BE2C (cell line): ENCODE results near the gene CD37.

Experiments
- DNase-seq: peaks from one replicate; pipeline ENCODE4 v3.0.0-alpha.2; 2020
- H3K27me3 ChIP-seq: fragments of 250-450 bp; sonication (Bioruptor Pico); 2 replicates; pipeline ENCODE4 v1.5.1; 2020; ENCODE audit warnings: mild to moderate bottlenecking
- H3K36me3 ChIP-seq: fragments of 250-450 bp; sonication (Bioruptor Pico); 2 replicates; pipeline ENCODE4 v1.5.1; 2020; ENCODE audit warnings: mild to moderate bottlenecking
- H3K4me1 ChIP-seq: fragments of 250-450 bp; sonication (Bioruptor Pico); 2 replicates; pipeline ENCODE4 v1.5.1; 2020
- H3K4me3 ChIP-seq: 2 replicates; pipeline ENCODE4 v1.5.1; 2011; ENCODE audit warnings: low read depth, low read length
- H3K9me3 ChIP-seq: fragments of 250-450 bp; sonication (Bioruptor Pico); 2 replicates; pipeline ENCODE4 v1.5.1; 2020
- TF ChIP-seq, protein P1 (sequence below): IDR thresholded peaks from 2 replicates; pipeline ENCODE4 v1.5.1; 2012; ENCODE audit warnings: mild to moderate bottlenecking, low read depth, low read length

Gene CD37

DNA sequence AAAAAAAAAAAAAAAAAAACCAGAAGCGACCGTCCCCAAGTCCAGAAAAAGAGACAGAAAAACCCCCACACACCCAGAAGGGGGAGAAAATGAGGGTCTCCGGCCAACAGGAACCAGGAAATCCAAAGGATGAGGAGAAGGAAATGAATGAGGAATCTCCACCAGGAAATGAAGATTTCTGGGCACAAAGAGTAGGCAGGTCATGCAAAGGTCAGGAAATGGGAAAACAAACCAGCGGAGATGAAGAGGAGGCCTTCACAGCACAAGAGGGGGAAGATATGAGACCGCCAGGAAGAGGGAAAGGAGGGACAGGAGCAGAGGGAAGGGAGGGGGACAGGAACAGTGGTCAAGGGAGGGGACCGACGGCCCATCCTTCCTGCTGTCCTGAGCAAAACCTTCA, 21.2 kb downstream of the CD37 start:
- Histone ChIP-seq H3K36me3 (no peaks in the 10 kb centered on the region), H3K9me3 (no peaks in the 10 kb centered on the region), H3K4me3 (no peak overlapping the region), H3K27me3 (peaks cover under 1% of the 10 kb centered on the region; the same call in 1 of the 2 replicates), H3K4me1 (no peaks in the 10 kb centered on the region)
- TF ChIP-seq, protein P1, sequence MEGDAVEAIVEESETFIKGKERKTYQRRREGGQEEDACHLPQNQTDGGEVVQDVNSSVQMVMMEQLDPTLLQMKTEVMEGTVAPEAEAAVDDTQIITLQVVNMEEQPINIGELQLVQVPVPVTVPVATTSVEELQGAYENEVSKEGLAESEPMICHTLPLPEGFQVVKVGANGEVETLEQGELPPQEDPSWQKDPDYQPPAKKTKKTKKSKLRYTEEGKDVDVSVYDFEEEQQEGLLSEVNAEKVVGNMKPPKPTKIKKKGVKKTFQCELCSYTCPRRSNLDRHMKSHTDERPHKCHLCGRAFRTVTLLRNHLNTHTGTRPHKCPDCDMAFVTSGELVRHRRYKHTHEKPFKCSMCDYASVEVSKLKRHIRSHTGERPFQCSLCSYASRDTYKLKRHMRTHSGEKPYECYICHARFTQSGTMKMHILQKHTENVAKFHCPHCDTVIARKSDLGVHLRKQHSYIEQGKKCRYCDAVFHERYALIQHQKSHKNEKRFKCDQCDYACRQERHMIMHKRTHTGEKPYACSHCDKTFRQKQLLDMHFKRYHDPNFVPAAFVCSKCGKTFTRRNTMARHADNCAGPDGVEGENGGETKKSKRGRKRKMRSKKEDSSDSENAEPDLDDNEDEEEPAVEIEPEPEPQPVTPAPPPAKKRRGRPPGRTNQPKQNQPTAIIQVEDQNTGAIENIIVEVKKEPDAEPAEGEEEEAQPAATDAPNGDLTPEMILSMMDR: no peak
- no peak for DNase-seq

DNA sequence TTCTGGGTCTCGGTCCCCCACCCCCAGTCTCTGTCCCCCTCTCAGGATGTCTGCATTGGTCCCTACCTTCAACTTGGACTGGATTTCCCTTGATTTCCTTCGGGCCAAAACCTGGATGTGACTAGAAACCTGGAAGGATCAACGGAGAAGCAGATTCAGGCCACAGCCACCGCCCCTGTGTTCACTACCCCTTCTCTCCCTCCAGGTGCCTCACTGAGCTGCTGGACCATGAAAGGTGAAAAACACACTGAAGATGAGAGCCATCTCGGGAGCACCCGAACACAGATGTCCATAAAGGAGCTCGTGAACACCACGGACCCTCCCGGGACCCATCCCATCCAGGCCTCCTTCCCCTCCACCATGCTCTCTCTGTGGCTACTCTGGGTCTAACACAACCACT, 22.0 kb downstream of the CD37 start:
- no peaks in the 10 kb centered on the region for H3K9me3 ChIP-seq
- peaks cover 7% of the 10 kb centered on the region for H3K27me3 ChIP-seq
- no peak for DNase-seq
- no peaks in the 10 kb centered on the region for H3K4me1 ChIP-seq
- no peaks in the 10 kb centered on the region for H3K36me3 ChIP-seq
- H3K4me3 ChIP-seq: no peak overlapping the region
- TF ChIP-seq, protein P1: no peak

DNA sequence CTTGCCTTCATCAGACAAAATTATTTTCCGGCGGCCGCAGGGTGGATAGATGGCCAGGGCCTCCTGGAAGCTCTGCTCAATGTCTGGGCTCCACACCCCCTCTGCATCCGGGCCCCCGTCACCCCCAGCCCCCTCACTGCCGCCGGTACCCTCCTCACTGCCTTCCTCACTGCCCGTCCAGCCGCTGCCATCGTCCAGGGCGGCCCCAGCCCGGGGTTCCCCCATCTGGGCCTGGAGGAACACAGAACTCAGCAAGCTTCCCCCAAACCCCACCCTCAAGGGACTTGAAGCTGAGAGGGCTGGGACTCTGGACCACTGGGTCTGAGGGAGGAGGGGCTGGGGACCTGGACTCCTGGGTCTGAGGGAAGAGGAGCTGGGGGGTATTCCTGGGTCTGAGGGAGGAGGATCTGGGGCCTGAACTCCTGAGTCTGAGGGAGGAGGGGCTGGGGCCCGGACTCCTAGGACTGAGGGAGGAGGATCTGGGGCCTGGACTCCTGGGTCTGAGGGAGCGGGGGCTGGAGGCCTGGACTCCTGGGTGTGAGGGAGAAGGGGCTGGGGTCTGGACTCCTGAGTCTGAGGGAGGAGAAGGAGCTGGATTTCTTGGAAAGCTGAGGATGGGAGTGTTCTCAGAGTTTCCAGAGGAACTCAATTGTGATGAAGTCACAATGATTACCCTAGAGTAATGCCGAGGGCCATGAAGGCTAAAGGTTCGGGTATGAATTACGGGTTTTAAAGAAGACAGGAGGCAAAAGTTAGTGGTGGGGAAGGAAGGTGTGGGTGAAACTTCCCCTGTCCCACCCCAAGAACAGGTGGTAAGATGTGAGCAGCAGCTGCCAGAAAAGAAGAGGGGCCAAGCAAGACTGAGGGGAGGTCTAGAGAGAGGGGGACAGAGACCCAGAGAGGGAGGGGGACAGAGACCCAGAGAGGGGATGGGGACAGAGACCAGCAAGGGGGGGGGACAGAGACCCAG, 24.9 kb downstream of the CD37 start:
- H3K27me3 ChIP-seq: peaks cover 17% of the 10 kb centered on the region
- no peaks in the 10 kb centered on the region for H3K36me3 ChIP-seq
- no peak overlapping the region for H3K4me3 ChIP-seq
- TF ChIP-seq, protein P1: no peak
- H3K9me3 ChIP-seq: no peaks in the 10 kb centered on the region
- no peak for DNase-seq
- no peaks in the 10 kb centered on the region for H3K4me1 ChIP-seq

DNA sequence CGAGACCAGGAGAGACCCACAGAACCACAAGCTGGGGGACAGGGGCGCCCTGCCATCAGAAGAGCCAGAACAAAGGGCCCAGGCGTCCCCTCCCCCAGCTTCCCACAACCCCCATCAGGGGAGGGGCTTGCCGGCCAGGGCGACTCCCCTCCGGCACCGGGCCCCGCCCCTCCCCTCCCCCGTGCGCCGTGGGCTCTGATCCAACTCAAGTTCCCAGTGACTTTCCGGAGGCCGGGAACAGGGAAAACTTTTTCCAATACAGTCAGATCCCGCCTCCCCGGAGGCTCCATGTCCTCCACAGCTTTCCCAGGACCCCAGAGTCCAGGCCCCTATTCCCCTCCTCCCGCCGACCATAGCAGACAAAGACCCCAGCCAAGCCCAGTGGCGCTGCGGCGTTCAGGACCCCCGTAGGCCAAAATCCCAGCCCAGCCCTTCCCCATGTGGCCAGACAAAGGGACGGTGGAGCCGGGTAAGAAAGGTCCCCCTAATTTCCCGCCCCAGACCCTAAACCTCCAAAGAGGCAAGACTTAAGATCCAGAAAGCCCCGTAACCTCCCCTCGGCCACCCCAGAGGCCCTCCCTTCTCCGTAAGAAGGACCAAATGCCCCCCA, 26.3 kb downstream of the CD37 start:
- peak overlapping the region; percentile 55 for H3K4me3 ChIP-seq
- H3K27me3 ChIP-seq: peaks cover 17% of the 10 kb centered on the region
- H3K36me3 ChIP-seq: no peaks in the 10 kb centered on the region
- peak; percentile 67 for DNase-seq
- TF ChIP-seq, protein P1: no peak
- no peaks in the 10 kb centered on the region for H3K9me3 ChIP-seq
- H3K4me1 ChIP-seq: no peaks in the 10 kb centered on the region

DNA sequence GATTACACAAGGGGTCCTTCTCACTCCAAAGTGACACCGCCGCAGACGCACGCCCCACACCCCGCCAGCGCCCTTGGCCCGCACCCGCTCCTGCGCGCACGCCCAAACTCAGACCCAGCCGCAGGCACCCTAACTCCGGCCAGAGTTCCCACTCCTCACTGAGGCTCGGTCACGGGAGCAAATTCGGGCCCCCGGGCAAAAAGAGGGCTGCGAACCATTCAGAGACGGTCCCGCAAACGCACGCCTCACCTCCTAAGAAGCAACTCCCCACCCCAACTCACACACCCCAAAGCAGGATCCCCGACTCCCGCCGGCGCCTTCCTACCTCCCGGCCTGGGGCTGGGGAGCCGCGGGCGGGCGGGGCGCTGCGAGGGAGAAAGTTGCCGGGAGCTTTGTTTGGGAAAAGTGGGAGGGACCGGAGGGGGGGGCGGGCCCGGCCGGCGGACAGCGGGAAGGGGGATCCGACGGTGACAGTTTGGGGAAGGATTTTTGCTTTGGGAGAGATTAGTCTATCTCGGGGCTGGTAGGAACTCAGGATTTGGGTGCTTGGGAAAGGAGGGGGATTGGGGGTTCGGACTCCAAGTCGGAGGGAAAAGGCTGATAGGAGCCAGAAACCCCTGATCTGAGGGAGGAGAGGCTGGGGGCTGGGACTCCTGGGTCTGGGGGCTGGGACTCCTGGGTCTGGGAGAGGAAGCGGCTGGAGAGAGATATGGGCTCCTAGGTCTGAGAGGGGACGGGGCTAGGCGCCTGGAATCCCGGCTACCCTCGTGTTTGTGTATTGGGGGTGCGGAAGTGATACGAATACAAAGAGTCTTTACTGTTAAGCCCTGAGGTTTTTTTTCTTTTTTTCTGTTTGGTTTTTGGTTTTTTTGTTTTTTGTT, 27.1 kb downstream of the CD37 start, which contains the start of gene TEAD2:
Gene TEAD2 (minus strand): TSS at position 369 of the 881 bp plus-strand sequence. CDS start 2,341 bp downstream, outside the sequence.
- no peaks in the 10 kb centered on the region for H3K4me1 ChIP-seq

More for the DNA sequence above, 27.1 kb downstream of the CD37 start, which contains the start of gene TEAD2:
- TF ChIP-seq, protein P1: no peak
- Histone ChIP-seq H3K4me3 (peak within 1 kb of the TSS; percentile 55), H3K9me3 (no peaks in the 10 kb centered on the region), H3K27me3 (peaks cover 17% of the 10 kb centered on the region), H3K36me3 (no peaks in the 10 kb centered on the region)
- peak; percentile 51 for DNase-seq
